Measurements from ENCODE around the gene SLC6A5. TPM values are rescaled to one million over a fixed set of nuclear protein-coding genes. Genes with fewer than 3 reads are reported as not detected.

The SLC6A5 gene
- total and polyA plus RNA-seq, 11 donors: not detected

- H3K27ac ChIP-seq: no peak overlapping the region
- H3K9me3 ChIP-seq: no peaks in the 10 kb centered on the region
- no peak overlapping the region for H3K4me3 ChIP-seq
- no peak for TF ChIP-seq CTCF (IDR thresholded peaks at IDR 0.05)
- WGBS, 4 donors: 71 to 75% (median 73%) methylated on average over 8 of the region's 8 CpGs
- intact Hi-C loops (cut with DNase I): no loop called here
- no peak for ATAC-seq
- H3K4me1 ChIP-seq: peaks cover 0 to 14% (median 5%) of the 10 kb centered on the region in 12 donors
- H3K27me3 ChIP-seq: peaks cover 29 to 78% (median 49%) of the 10 kb centered on the region in 9 donors
- DNase-seq: no peak
- no peaks in the 10 kb centered on the region for H3K36me3 ChIP-seq
Observed at GRCh38 chr11:20594274-20595061, 4.9 kb upstream of the SLC6A5 start.

GRCh38 chr11:20595101-20595500, 4.3 kb upstream of the SLC6A5 start:
- no peaks in the 10 kb centered on the region for H3K36me3 ChIP-seq
- H3K27me3 ChIP-seq: peaks cover 31 to 82% (median 53%) of the 10 kb centered on the region in 9 donors
- TF ChIP-seq CTCF (IDR thresholded peaks at IDR 0.05): no peak
- no peak for TF ChIP-seq POLR2A (IDR thresholded peaks at IDR 0.05)
- H3K9me3 ChIP-seq: no peaks in the 10 kb centered on the region
- ATAC-seq (no peak), DNase-seq (no peak)
- H3K27ac ChIP-seq: no peak overlapping the region
- H3K4me1 ChIP-seq: peaks cover 0 to 14% (median 5%) of the 10 kb centered on the region in 12 donors
- H3K4me3 ChIP-seq: no peak overlapping the region
- WGBS, 4 donors: 80 to 87% (median 85%) methylated on average over 5 of the region's 5 CpGs
- intact Hi-C loops (cut with DNase I): no loop called here

GRCh38 chr11:20596205-20597153, 2.9 kb upstream of the SLC6A5 start:
- Histone ChIP-seq H3K4me3 (peak overlapping the region in 6 of 12 donors; percentile 3 to 23 (median 8)), H3K4me1 (peaks cover 0 to 18% (median 5%) of the 10 kb centered on the region in 12 donors), H3K36me3 (no peaks in the 10 kb centered on the region), H3K9me3 (no peaks in the 10 kb centered on the region), H3K27ac (no peak overlapping the region), H3K27me3 (peaks cover 38 to 90% (median 65%) of the 10 kb centered on the region in 9 donors)
- intact Hi-C loops (cut with DNase I): no loop called here
- ATAC-seq: peak in 1 of 4 donors; percentile 12
- WGBS, 4 donors: 8 to 16% (median 12%) methylated on average over 54 to 57 of the region's 57 CpGs
- TF ChIP-seq POLR2A (IDR thresholded peaks at IDR 0.05) (no peak), CTCF (IDR thresholded peaks at IDR 0.05) (no peak)
- no peak for DNase-seq
